Measurements from ENCODE around the gene MYCL. TPM values are rescaled to one million over a fixed set of nuclear protein-coding genes. Genes with fewer than 3 reads are reported as not detected.
"Not testable (repeated sequence)": the region's sequence is repeated elsewhere in the genome, so short reads cannot be mapped to it uniquely, and the experiment has no call there.

MYCL gene
- total RNA-seq, 2 donors from 2014 or later: 0.42 to 3.9 TPM

DNA sequence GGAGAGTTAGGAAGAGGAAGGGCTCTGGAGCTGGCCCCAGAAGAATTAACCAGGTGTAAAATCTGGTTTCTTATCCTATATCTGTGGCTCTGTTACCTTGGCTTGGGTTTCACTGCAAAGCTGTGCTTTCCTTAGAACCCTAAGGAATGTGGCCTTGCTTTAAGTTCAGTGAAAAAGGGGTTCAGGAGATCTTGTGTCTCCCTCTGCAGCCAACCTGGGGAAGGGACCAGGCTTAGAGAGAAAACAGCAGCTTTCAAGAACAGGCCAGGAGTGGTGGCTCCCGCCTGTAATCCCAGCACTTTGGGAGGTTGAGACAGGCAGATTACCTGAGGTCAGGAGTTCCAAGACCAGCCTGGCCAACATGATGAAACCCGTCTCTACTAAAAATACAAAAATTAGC, 16.1 kb upstream of the MYCL start:
- no peaks in the 10 kb centered on the region for H3K4me1 ChIP-seq (ENCODE audit: control insufficient read depth in 1 of 2, low read depth in 2 of 2)
- TF ChIP-seq, protein P1, sequence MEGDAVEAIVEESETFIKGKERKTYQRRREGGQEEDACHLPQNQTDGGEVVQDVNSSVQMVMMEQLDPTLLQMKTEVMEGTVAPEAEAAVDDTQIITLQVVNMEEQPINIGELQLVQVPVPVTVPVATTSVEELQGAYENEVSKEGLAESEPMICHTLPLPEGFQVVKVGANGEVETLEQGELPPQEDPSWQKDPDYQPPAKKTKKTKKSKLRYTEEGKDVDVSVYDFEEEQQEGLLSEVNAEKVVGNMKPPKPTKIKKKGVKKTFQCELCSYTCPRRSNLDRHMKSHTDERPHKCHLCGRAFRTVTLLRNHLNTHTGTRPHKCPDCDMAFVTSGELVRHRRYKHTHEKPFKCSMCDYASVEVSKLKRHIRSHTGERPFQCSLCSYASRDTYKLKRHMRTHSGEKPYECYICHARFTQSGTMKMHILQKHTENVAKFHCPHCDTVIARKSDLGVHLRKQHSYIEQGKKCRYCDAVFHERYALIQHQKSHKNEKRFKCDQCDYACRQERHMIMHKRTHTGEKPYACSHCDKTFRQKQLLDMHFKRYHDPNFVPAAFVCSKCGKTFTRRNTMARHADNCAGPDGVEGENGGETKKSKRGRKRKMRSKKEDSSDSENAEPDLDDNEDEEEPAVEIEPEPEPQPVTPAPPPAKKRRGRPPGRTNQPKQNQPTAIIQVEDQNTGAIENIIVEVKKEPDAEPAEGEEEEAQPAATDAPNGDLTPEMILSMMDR (IDR thresholded peaks at IDR 0.05): no peak
- ATAC-seq (ENCODE audit: insufficient number of reproducible peaks, low FRiP score, low read depth) (no peak), DNase-seq (ENCODE audit: low spot score) (no peak)
- no peak overlapping the region for H3K4me3 ChIP-seq
- H3K27ac ChIP-seq: no peak overlapping the region
- no peaks in the 10 kb centered on the region for H3K36me3 ChIP-seq
- no peaks in the 10 kb centered on the region for H3K9me3 ChIP-seq
- no peaks in the 10 kb centered on the region for H3K27me3 ChIP-seq (replicated peaks; ENCODE audit: insufficient read depth)

DNA sequence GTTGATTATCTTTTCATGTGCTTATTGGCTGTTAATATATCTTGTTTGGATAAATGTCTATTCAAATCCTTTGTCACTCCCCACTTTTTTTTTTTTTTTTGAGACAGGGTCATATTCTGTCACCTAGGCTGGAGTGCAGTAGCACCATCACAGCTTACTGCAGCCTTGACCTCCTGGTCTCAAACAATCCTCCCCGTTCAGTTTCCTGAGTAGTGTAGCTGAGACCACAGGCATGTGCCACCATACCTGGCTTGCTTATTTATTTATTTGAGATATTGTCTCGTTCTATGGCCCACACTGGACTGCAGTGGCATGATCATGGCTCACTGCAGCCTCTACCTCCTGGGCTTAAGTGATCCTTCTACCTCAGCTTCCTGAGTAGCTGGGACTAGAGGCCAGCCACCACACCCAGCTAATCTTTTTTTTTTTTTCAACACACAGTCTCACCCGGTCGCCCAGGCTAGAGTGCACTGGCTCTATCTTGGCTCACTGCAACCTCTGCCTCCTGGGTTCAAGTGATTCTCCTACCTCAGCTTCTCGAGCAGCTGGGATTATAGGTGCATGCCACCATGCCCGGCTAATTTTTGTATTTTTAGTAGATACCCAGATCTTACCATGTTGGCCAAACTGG, 13.9 kb upstream of the MYCL start:
- ATAC-seq (ENCODE audit: insufficient number of reproducible peaks, low FRiP score, low read depth): no peak
- Histone ChIP-seq H3K9me3 (no peaks in the 10 kb centered on the region), H3K4me3 (no peak overlapping the region), H3K27ac (no peak overlapping the region), H3K27me3 (replicated peaks; ENCODE audit: insufficient read depth) (no peaks in the 10 kb centered on the region), H3K36me3 (no peaks in the 10 kb centered on the region), H3K4me1 (ENCODE audit: control insufficient read depth in 1 of 2, low read depth in 2 of 2) (no peaks in the 10 kb centered on the region)
- DNase-seq (ENCODE audit: low spot score): no peak
- TF ChIP-seq, protein P1 (IDR thresholded peaks at IDR 0.05): no peak

DNA sequence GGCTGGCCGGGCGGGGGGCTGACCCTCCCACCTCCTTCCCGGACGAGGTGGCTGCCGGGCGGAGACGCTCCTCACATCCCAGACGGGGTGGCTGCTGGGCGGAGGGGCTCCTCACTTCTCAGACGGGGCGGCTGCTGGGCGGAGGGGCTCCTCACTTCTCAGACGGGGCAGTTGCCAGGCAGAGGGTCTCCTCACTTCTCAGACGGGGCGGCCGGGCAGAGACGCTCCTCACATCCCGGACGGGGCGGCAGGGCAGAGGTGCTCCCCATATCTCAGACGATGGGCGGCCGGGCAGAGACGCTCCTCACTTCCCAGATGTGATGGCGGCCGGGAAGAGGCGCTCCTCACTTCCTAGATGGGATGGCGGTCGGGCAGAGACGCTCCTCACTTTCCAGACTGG, 11.4 kb upstream of the MYCL start:
- H3K36me3 ChIP-seq; DNase-seq (ENCODE audit: low spot score); H3K27ac ChIP-seq; H3K27me3 ChIP-seq (replicated peaks; ENCODE audit: insufficient read depth); ATAC-seq (ENCODE audit: insufficient number of reproducible peaks, low FRiP score, low read depth); H3K4me1 ChIP-seq (ENCODE audit: control insufficient read depth in 1 of 2, low read depth in 2 of 2); H3K4me3 ChIP-seq; H3K9me3 ChIP-seq: not testable (repeated sequence)

DNA sequence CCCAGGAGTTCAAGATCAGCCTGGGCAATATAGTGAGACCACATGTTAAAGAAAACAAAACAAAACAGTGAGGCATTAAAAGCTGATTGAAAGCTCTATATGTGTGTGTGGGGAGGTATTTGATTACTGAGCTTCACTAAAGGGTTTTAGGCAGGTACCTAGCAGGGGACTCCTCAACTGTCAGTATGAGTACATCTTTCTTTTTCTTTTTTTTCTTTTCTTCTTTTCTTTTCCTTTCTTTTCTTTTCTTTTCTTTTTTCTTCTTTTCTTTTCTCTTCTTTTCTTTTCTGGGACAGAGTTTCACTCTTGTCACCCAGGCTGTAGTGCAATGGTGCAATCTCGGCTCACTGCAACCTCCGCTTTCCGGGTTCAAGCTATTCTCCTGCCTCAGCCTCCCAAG, 8.5 kb upstream of the MYCL start:
- H3K27ac ChIP-seq: no peak overlapping the region
- peaks cover 5% of the 10 kb centered on the region for H3K9me3 ChIP-seq
- ATAC-seq (ENCODE audit: insufficient number of reproducible peaks, low FRiP score, low read depth): no peak
- no peak for DNase-seq (ENCODE audit: low spot score)
- no peak overlapping the region for H3K4me3 ChIP-seq
- H3K27me3 ChIP-seq (replicated peaks; ENCODE audit: insufficient read depth): no peaks in the 10 kb centered on the region
- no peaks in the 10 kb centered on the region for H3K4me1 ChIP-seq (ENCODE audit: control insufficient read depth in 1 of 2, low read depth in 2 of 2)
- H3K36me3 ChIP-seq: no peaks in the 10 kb centered on the region
- TF ChIP-seq, protein P1 (IDR thresholded peaks at IDR 0.05): no peak

DNA sequence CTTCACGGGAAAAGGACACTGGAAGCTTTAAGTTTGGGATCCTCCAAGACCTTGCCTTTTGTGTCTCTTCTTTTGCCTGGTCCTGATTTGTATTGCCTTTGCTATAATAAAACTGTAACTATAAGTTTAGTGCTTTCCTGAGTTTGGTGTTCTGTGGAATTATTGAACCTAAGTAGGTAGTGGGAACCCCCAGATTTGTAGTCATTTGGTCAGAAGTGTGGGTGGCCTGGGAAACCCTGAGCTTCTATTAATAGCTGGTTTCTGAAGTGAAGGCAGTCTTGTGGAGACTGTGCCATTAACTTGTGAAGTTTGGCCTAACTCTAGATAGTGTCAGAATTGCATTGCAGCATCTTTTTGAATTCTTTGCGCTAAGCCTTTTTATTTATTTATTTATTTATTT, 6.8 kb upstream of the MYCL start:
- Histone ChIP-seq H3K9me3 (peaks cover 5% of the 10 kb centered on the region), H3K27ac (no peak overlapping the region), H3K4me1 (ENCODE audit: control insufficient read depth in 1 of 2, low read depth in 2 of 2) (no peaks in the 10 kb centered on the region), H3K27me3 (replicated peaks; ENCODE audit: insufficient read depth) (no peaks in the 10 kb centered on the region), H3K4me3 (no peak overlapping the region), H3K36me3 (no peaks in the 10 kb centered on the region)
- TF ChIP-seq, protein P1 (IDR thresholded peaks at IDR 0.05): no peak
- DNase-seq (ENCODE audit: low spot score) (no peak), ATAC-seq (ENCODE audit: insufficient number of reproducible peaks, low FRiP score, low read depth) (no peak)

Measured in thoracic aorta (tissue), 2 donors.